Kidney capillary endothelial cell (primary cell): ENCODE data around the gene ZFPM1.
A peak's percentile ranks its signal among the peaks of the same experiment; 100 is the strongest.

Experiments used
- DNase-seq: peaks from one replicate; pipeline ENCODE4 v3.0.0-alpha.2; 2018; ENCODE audit warnings: low spot score

ZFPM1 gene

GRCh38 chr16:88540346-88540977 lies 87.4 kb downstream of the ZFPM1 start:
- DNase-seq = no peak

DNA sequence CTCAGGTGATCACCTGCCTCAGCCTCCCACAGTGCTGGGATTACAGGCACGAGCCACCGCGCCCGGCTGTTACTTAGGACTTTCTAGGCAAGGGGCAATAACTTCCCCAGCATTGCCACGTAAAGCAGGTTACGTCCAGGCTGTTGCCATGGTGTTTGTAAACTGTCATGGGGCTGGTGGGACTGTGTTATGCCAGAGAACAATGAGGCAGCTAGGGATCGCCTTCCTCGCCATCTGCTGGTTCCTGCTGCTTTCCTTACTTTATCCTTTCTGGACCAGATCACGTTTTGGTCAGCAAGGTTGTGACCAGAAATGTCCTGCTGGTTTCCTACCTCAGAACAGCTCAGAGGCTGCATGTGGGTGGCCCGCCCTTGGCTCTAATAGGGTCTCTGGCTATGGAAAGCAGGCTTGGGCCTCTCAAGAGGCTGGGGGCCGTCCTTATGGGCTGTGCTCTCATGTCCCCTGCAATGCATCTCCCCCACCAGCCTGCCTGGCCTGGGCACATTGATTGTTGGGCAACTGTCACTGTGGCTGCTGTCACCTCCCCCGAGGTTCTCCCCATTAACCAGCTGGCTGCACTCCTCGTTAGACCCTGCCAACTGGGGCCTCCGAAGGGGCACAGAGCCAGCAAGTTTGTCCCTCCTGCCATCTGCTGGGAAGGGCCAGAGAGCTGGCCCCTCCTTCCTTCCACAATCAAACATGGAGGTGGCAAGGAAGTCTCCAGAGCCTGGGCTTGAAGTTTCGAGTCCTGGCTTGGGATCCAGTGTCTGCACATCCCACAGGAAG lies 88.9 kb downstream of the ZFPM1 start:
- no peak for DNase-seq

GRCh38 chr16:88543230-88543813 lies 90.2 kb downstream of the ZFPM1 start:
- no peak for DNase-seq

GRCh38 chr16:88545781-88546180 lies 92.7 kb downstream of the ZFPM1 start:
- DNase-seq = no peak

- DNase-seq = no peak
Observed at GRCh38 chr16:88548131-88548874, 95.2 kb downstream of the ZFPM1 start.

GRCh38 chr16:88548985-88549384 lies 95.9 kb downstream of the ZFPM1 start:
- no peak for DNase-seq

- DNase-seq = no peak
Observed at GRCh38 chr16:88549671-88550245, 96.7 kb downstream of the ZFPM1 start.

GRCh38 chr16:88550246-88550661 lies 97.2 kb downstream of the ZFPM1 start:
- no peak for DNase-seq

DNA sequence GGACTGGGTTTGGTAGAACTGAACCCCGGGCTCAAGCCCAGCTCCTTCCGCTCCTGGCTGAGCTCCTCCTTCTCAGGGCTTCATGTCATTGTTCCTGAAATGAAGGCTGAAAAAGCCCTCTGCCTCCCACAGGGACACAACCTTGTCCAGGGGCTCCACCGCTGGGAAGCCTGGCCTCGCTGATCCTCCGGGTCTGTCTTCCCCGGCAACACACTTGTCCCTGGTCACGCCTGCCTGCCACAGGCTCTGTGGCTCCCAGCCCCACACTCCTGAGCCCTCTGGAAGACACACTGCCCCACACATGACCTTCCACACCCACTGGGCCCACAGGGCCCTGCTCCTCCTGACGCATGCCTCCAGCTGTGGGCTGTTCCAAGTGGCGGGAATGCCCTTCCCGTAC lies 99.1 kb downstream of the ZFPM1 start:
- DNase-seq = no peak

DNA sequence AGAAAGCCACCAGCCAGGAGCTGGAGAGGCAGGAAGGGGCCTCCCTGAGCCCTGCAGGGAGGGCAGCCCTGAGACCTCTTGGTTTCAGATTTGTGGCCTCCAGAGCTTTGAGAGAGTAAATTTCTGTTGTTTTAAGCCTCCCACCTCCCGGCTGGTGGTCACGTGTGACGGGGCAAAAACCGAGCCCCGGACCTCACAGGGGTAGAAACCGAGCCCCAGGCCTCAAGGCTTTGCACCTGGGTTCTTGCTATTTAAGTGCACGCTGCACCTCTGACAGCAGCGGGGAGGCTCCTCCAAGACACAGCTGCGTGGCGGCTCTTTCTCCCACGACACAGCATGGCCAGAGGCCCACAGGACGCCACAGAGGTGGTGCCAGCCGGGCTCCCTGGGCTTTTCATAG lies 99.7 kb downstream of the ZFPM1 start:
- DNase-seq = no peak

GRCh38 chr16:88553739-88554138 lies 100.7 kb downstream of the ZFPM1 start:
- no peak for DNase-seq

DNA sequence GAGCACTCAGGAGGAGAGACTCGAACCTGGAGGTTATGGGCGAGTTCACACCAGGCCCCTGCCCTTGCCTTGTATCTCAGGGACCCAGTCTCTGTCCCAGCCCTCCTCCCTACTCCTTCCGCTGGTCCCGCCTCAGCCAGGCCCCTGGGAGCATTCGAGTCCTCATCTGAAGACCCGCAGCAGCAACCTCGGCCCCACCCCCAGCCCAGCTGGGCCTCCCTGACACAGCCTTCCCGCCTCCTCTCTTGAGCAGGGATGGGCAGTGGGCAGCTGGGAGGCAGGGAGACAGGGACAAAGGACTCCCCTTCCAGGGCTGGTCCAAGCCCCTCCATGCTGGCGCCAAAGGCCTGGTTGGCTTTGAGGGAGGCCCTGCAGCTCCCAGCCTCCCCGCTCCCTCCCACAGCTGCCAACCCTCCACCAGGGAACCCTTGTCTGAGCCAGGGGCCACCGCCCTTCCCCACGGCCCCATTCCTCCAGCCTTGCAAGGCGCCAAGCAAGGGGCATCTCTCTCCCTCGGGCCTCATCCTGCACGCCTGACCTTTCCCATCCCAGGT lies 101.7 kb downstream of the ZFPM1 start:
- DNase-seq = no peak

- no peak for DNase-seq
Observed at GRCh38 chr16:88556294-88556988, 103.4 kb downstream of the ZFPM1 start.

DNA sequence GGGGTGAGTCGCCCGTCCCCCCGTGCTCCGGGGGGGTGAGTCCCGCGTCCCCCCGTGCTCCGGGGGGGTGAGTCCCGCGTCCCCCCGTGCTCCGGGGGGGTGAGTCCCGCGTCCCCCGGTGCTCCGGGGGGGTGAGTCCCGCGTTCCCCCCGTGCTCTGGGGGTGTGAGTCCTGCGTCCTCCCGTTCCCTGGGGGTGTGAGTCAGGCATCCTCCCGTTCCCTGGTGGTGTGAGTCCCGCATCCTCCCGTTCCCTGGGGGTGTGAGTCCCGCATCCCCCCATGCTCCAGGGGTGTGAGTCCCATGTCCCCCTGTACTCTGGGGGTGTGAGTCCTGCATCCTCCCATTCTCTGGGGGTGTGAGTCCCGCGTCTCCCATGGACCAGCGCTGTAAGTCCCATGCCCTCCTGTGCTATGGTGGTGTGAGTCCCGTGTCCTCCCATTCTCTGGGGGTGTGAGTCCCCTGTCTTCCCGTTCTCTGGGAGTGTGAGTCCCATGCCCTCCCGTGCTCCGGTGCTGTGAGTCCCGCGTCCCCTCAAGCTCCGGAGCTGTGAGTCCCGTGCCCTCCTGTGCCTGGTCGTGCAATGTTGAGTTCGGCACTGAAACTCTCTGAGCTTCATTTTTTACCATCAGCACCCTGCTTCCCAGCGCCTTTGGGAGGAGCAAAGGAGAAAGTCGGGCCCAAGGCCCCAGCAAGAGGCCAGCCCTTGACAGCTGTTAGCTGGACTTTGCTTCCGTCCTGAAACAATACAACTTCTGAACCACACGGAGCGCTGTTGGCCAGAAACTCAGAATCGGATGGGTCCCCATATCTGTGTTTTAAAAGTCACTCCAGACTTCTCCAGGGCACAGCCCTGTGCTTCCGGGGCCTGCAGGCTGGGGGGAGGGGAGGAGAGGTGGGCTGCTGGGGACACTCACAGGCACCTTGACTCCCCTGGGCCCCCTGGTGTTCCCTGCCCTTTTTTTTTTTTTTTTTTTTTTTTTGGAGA lies 105.7 kb downstream of the ZFPM1 start:
- DNase-seq = peak; percentile 72

- DNase-seq = peak; percentile 13
Observed at GRCh38 chr16:88560714-88561484, 107.8 kb downstream of the ZFPM1 start.

GRCh38 chr16:88561485-88562359 lies 108.6 kb downstream of the ZFPM1 start:
- DNase-seq = peak; percentile 38

DNA sequence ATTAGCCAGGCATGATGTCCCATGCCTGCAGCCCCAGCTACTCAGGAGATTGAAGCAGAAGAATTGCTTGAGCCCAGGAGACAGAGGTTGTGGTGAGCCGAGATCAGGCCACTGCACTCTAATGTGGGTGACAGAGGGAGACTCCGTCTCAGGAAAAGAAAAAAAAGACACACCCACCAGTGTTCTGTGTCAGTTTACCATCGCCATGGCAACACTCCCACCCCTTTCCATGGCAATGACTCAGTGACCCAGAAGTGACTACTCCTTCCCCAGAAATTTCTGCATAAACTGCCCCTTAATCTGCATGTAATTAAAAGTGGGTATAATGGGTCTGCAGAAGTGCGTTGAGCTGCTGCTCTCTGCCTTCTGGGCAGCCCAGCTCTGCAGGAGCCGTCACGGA lies 113.1 kb downstream of the ZFPM1 start:
- no peak for DNase-seq
